ENCODE results near the gene CLPX.
A peak's percentile ranks its signal among the peaks of the same experiment; 100 is the strongest.
"Not testable (repeated sequence)": the region's sequence is repeated elsewhere in the genome, so short reads cannot be mapped to it uniquely, and the experiment has no call there.

CLPX gene

DNA sequence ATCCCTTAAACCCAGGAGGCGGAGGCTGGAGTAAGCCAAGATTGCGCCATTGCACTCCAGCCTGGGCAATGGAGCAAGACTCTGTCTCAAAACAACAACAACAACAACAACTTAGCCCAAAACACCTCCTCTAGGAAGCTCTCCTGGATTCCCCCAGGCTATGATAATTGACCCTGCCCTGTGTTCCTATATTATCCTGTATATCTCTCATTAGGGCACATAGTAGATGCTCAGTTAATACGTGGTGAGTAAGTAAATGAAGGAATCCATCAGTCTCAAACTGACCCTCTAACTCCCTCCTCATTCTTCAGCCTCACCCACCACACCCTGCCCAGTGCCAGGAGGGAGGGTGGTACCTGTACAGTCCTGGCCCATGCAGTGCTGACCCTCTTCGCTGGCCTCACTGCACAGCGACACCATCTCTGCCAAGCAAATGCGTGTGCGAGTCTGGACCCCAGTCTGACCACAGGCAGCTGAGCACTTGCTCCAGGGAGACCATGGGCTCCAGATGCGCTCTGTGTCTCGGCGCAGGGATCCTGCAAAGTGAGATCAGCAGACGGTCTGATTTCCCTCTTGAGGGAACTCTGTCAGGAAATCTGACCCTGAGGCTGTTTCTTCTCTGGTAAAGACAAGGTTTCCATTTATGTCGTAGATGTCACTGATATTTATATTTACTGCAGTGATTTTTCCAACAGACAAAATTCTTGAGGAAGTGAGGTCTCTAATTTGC lies 20.0 kb upstream of the CLPX start:
- DNase-seq: no peak

DNA sequence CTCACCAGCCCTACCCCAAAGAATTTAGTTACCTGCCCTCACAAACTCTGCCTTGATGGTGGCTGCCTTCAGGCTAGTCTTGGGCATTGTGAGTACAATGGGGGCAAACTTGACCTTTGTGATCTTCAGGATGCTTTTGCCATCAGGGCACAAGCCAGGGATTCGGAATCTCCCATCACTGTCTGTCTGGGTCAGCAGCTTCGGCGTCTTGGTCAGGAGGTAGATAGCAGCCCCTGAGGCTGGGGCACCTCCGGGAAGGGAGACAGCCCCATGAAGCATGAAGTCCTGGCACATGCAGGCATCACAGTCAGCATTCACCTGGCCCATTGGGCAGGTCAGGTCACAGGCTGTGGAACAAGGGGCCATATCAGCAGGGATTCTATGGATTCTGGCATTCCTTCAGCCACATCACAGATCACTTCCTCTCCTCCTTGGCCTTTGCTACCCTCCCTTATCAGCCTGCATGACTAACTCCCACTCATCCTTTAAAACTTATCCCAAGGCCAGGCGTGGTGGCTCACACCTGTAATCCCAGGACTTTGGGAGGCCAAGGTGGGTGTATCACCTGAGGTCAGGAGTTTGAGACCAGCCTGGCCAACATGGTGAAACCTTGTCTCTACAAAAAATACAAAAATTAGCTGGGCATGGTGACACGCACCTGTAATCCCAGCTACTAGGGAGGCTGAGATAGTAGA lies 19.2 kb upstream of the CLPX start:
- no peak for DNase-seq

DNA sequence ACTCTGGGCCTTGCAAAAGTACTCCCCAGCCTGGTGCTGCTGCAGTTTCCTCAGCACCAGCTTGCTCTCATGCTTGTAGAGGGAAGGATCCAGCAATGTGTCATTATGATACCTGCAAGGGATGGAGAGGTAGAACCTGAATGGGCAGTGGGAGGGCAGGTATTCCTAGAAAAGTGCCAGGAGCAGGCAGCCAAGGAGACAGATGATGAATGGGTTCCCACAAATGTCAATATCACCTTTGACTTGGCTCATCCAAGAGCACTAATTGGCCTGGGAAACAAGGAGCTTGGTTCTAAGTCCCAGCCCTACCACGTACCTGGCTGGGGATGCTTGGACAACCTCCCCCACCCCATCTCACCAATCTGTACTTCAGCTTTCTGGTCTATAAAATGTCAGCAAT lies 16.8 kb upstream of the CLPX start:
- no peak for DNase-seq

DNA sequence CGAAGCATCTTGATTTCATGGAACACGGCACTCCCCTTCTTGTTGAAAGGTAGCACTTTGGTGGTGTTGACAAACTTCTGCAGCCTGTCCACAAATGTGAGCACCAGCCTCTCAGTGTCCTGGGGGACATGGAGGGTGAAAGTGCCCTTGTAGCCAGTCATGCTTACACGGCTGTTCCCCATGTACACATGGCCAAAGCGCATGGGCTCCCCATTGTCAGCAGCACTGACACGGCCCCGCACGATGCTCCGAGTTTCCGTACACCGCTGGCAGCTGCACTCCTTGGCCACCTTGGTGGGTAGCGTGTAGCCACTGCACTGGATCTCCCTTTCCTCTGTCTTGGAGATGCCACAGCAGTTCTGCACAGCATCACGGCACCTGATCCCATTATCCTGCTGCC lies 13.4 kb upstream of the CLPX start:
- DNase-seq: no peak

DNA sequence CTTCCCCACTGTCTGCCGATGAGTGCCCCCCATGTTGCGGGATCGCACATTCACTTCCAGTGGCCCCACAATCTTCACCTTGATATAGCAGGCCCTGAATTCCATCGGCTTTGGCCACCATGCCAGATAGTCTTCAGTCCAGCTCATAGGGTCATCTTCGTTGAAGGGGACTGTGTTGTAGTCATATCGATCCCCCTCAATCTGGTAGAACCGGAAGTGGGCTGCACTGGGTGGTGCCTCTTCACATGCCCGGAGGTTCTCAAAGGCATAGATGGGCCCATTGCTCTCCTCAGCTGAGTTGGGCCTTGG lies 12.1 kb upstream of the CLPX start:
- no peak for DNase-seq

GRCh38 chr15:65196637-65197336 lies 11.6 kb upstream of the CLPX start:
- no peak for DNase-seq

- no peak for DNase-seq
These were observed 10.4 kb upstream of the CLPX start for GRCh38 chr15:65195548-65195923.

GRCh38 chr15:65194826-65195547 lies 9.8 kb upstream of the CLPX start:
- no peak for DNase-seq

- DNase-seq: no peak
These were observed 6.9 kb upstream of the CLPX start for GRCh38 chr15:65192016-65192415.

- peak; percentile 6 for DNase-seq
These were observed 4.1 kb upstream of the CLPX start for GRCh38 chr15:65189102-65189740.

GRCh38 chr15:65188472-65188871 lies 3.3 kb upstream of the CLPX start:
- not testable (repeated sequence) for DNase-seq

DNA sequence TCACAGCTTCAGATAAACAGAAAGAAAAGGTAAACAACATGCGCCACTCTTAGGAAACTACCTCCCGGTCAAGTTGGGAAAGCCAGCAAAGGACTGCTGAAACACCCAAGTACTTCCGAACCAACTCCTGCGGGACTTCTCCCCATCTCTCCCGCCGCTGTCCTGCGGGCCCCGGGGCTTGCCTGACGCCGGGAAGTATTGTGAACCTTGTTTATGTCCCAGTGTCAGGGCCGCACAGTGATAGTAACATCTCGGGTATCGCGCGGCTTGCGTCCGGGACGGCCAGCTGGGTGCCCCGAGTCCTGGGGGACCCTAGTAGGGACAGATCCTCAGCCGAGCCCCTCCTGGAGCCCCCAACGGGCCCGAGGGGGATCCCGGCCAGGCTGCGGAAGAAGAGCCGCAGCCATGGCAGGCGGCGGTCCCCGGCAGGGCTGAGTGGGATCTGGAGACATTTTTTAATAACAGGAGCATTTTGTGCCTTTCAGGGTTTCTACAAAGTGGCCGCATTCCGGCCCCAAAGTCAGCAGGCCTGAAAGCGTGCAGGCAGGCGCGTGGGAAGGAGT lies 756 bp downstream of the CLPX start:
- peak; percentile 22 for DNase-seq

DNA sequence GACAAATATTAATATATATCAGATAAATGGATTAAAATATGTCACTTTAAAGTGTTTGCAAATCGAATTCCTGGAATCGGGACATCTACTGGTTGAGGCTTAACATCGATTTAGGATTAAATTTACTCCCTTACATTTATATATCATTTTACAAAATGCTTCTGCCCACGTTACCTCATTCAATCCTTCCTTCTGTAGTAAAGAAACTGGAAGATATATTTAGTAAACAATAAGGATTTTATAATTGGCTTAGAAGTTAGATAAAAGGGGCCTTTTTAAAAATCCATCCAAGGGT lies 1.3 kb downstream of the CLPX start:
- no peak for DNase-seq

GRCh38 chr15:65182538-65182937 lies 2.6 kb downstream of the CLPX start:
- no peak for DNase-seq

DNA sequence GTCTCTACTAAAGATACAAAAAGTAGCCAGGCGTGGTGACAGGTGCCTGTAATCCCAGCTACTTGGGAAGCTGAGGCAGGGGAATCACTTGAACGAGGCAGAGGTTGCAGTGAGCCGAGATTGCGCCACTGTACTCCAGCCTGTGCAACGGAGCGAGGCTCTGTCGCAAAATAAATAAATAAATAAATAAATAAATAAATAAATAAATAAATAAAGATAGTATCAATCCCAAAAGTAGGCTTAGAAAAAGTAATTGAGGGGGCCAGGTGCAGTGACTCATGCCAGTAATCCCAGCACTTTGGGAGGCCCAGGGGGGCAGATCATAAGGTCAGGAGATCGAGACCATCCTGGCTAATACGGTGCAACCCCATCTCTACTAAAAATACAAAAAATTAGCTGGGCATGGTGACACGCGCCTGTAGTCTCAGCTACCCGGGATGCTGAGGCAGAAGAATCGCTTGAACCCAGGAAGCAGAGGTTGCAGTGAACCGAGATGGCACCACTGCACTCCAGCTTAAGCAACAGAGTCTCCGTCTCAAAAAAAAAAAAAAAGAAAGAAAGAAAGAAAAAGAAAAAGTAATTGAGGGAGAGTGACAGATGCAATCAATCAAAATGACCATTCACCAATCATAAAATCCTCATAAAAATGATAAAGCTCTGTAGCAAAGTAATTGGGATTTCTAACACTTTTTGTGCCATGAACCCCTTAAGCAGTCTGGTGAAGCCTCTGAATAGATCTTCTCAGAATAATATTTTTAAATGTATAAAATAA lies 3.4 kb downstream of the CLPX start:
- DNase-seq: not testable (repeated sequence)

GRCh38 chr15:65180167-65180566 lies 5.0 kb downstream of the CLPX start:
- no peak for DNase-seq

DNA sequence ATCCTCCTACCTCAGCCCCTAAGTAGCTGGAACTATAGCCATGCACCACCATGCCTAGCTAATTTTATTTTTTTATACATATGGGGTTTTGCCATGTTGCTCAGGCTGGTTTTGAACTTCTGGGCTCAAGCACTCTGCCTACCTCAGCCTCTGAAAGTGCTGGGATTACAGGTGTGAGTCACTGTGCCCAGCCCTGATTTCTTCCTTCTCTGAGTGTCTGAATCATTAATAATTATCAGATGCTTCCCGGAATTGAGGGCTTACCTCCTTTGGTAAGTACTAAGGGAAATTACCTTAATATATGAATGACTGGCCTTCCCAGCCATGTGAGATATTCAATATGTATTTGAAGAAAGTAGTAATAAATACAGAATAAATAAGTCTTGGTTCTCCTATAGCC lies 7.2 kb downstream of the CLPX start:
- no peak for DNase-seq

- DNase-seq: no peak
These were observed 9.1 kb downstream of the CLPX start for GRCh38 chr15:65176056-65176455.

GRCh38 chr15:65175511-65175910 lies 9.6 kb downstream of the CLPX start:
- DNase-seq: no peak

GRCh38 chr15:65174509-65174908 lies 10.6 kb downstream of the CLPX start:
- DNase-seq: no peak

DNA sequence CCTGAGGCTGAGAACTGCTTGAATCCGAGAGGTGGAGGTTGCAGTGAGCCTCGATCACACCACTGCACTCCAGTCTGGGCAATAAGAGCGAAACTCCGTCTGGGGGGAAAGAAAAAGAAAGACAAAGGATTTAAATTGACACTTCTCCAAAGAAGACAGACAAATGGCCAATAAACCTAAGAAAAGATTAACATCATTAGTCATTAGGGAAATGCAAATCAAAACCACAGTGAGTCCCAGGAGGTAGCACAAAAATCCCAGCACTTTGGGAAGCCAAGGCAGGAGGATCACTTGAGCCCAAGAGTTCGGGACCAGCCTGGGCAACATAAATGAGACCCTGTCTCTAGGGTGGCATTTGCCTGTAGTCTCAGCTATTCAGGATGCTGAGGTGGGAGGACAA lies 12.6 kb downstream of the CLPX start:
- DNase-seq: no peak

DNA sequence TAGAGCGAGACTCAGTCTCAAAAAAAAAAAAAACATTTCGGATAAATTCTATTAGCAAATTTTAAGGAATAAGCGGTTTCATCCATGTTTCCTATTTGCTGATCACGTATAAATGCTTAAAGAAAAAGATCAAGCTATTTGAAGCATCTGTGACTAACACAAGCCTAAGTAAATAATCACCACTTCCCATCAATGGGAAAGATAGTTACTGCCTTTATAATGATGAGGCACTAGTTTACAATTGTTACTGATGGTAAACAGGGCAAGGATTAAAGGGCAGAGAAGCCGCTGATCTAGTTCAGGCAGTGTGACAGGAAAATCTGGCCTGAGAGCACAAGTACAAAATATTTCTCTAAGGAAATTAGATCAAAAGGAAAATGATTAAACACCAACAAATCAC lies 13.7 kb downstream of the CLPX start:
- no peak for DNase-seq
